DOHH2 (cell line): ENCODE results near the gene MIER3.

Experiments
- EZH2phosphoT487 ChIP-seq: fragments of 200-600 bp; sonication (generic); IDR thresholded peaks from 2 replicates; pipeline ENCODE4 v1.6.1; 2017; ENCODE audit warnings: borderline replicate concordance, mild to moderate bottlenecking, antibody characterized with exemption, low read length, moderate library complexity, mixed read lengths
- TF ChIP-seq, protein P1 (sequence below): fragments of 200-600 bp; sonication (generic); IDR thresholded peaks from one replicate; pipeline ENCODE4 v1.5.1; 2014; ENCODE audit warnings: antibody characterized with exemption, mild to moderate bottlenecking, low read depth, low read length; ENCODE audit not compliant: poor library complexity, severe bottlenecking

DNA sequence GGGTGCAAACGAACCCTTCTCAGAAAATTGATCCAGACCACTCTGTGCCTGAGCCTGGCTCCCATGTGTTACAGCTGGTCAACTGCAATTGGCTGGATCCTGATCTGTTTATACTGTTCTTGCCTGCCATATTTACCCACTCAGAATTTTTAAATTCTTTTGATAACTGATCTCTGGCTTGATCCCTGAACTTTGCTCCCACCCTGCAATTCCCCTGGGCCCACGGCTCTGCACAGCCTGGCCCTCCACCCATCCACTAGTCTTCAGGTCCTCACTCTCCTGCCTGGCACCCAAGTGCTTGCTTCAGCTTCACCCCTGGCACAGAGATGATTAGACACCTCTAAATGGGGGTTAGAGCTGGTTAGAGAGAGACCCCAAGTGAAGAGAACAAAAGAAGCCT is 25.9 kb upstream of the MIER3 start:
- TF ChIP-seq, protein P1, sequence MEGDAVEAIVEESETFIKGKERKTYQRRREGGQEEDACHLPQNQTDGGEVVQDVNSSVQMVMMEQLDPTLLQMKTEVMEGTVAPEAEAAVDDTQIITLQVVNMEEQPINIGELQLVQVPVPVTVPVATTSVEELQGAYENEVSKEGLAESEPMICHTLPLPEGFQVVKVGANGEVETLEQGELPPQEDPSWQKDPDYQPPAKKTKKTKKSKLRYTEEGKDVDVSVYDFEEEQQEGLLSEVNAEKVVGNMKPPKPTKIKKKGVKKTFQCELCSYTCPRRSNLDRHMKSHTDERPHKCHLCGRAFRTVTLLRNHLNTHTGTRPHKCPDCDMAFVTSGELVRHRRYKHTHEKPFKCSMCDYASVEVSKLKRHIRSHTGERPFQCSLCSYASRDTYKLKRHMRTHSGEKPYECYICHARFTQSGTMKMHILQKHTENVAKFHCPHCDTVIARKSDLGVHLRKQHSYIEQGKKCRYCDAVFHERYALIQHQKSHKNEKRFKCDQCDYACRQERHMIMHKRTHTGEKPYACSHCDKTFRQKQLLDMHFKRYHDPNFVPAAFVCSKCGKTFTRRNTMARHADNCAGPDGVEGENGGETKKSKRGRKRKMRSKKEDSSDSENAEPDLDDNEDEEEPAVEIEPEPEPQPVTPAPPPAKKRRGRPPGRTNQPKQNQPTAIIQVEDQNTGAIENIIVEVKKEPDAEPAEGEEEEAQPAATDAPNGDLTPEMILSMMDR = no peak
- TF ChIP-seq EZH2phosphoT487 = no peak
